Loucy (cell line): ENCODE data around the gene CYP21A2.
"Not testable (repeated sequence)": the region's sequence is repeated elsewhere in the genome, so short reads cannot be mapped to it uniquely, and the experiment has no call there.

ENCODE experiments used
- CTCF ChIP-seq: fragments of 200-600 bp; sonication (generic); conservative IDR thresholded peaks from 2 replicates; pipeline ENCODE4 v1.5.1; 2014; ENCODE audit warnings: mild to moderate bottlenecking, antibody characterized with exemption, low read length
- EZH2phosphoT487 ChIP-seq: fragments of 200-600 bp; IDR thresholded peaks from 2 replicates; pipeline ENCODE4 v1.6.1; 2018; ENCODE audit warnings: antibody characterized with exemption, mild to moderate bottlenecking, moderate library complexity, borderline replicate concordance

GRCh38 chr6:32007086-32007485, 31.1 kb upstream of the CYP21A2 start:
- TF ChIP-seq CTCF, EZH2phosphoT487: not testable (repeated sequence)
